Measurements from ENCODE around the gene ZNF594. TPM values are rescaled to one million over a fixed set of nuclear protein-coding genes. Genes with fewer than 3 reads are reported as not detected.
A peak's percentile ranks its signal among the peaks of the same experiment; 100 is the strongest.

Gene ZNF594
- total and polyA plus RNA-seq, 10 of the 15 experiments (the other 5 are each of a cell fraction or from before 2014, with no cell fraction given), result 0.98 to 14.3 (median 11.1) TPM

GRCh38 chr17:5191541-5192417 lies at the start of gene ZNF594 (continued):
- TF ChIP-seq NFYB (IDR thresholded peaks at IDR 0.05; ENCODE audit: insufficient read depth, low read depth, low read length) (peak; percentile 49; the same call in 1 of the 2 replicates), TAF1 (IDR thresholded peaks at IDR 0.05; ENCODE audit: borderline replicate concordance, low read depth, low read length) (peak; percentile 88; the same call in 1 of the 2 replicates), YY1 (IDR thresholded peaks at IDR 0.05; ENCODE audit: low read depth, low read length) (peak; percentile 95), SMAD1 (IDR thresholded peaks at IDR 0.05; ENCODE audit: low read depth, partially characterized antibody) (no peak), ATF2 (IDR thresholded peaks at IDR 0.05; ENCODE audit: low read length) (no peak), FOXM1 (IDR thresholded peaks at IDR 0.05; ENCODE audit: low read depth, low read length) (no peak), CEBPB (IDR thresholded peaks at IDR 0.05; ENCODE audit: borderline replicate concordance in 1 of 2, low read depth in 2 of 2, low read length in 2 of 2) (no peak), PAX8 (IDR thresholded peaks at IDR 0.05) (no peak), KAT2A (conservative IDR thresholded peaks at IDR 0.05; ENCODE audit: control insufficient read depth, low read depth, low read length) (no peak), TBL1XR1 (IDR thresholded peaks at IDR 0.05; ENCODE audit: low read depth, low read length) (0 out of 2 replicates have a peak, but pooled peaks have one; percentile 32), MTA3 (IDR thresholded peaks at IDR 0.05; ENCODE audit: borderline replicate concordance, low read length) (no peak), ZSCAN29 (IDR thresholded peaks at IDR 0.05) (no peak), RUNX3 (IDR thresholded peaks at IDR 0.05; ENCODE audit: low read length) (0 out of 2 replicates have a peak, but pooled peaks have one; percentile 2), CTCF (IDR thresholded peaks at IDR 0.05 in 2 of 3, conservative IDR thresholded peaks at IDR 0.05 in 1 of 3; ENCODE audit: control insufficient read depth in 2 of 3, extremely low read depth in 1 of 3, insufficient read depth in 1 of 3, low read depth in 3 of 3, low read length in 3 of 3) (peak; percentile 82 to 92 (median 83)), LARP7 (IDR thresholded peaks at IDR 0.05) (peak; percentile 84), NFYA (IDR thresholded peaks at IDR 0.05; ENCODE audit: borderline replicate concordance, low read depth, low read length) (no peak), NR2C2 (IDR thresholded peaks at IDR 0.05; ENCODE audit: borderline replicate concordance, control insufficient read depth, insufficient read length, low read depth) (no peak), NR2C1 (IDR thresholded peaks at IDR 0.05) (peak; percentile 85), ZBTB33 (IDR thresholded peaks at IDR 0.05) (peak; percentile 72; the same call in 1 of the 2 replicates), ZBED1 (IDR thresholded peaks at IDR 0.05; ENCODE audit: borderline replicate concordance) (no peak), MEF2B (IDR thresholded peaks at IDR 0.05; ENCODE audit: partially characterized antibody, poor library complexity, severe bottlenecking) (peak; percentile 69), POU2F2 (IDR thresholded peaks at IDR 0.05; ENCODE audit: borderline replicate concordance, low read depth, low read length) (no peak; the same call in 2 of the 3 replicates)

All from GM12878 (cell line).